HCT116 (cell line): Measurements from ENCODE around the gene IL10.

Experiments
- CEBPB ChIP-seq: IDR thresholded peaks from 2 replicates; pipeline ENCODE4 v1.6.1; 2012; ENCODE audit warnings: low read depth
- CTCF ChIP-seq, 3 experiments: fragments of 200-600 bp in 1 of 3; sonication (generic) in 1 of 3; IDR thresholded peaks in 2 of 3; conservative IDR thresholded peaks in 1 of 3; 2 replicates each; pipeline ENCODE4 v1.5.1; 2012 to 2017; ENCODE audit warnings: low read depth in 2 of 3, low read length in 2 of 3, antibody characterized with exemption in 1 of 3, borderline replicate concordance in 1 of 3, control low read depth in 1 of 3, mild to moderate bottlenecking in 1 of 3, mixed read lengths in 1 of 3, mixed run types in 1 of 3, moderate library complexity in 1 of 3; ENCODE audit not compliant: insufficient read depth in 1 of 3
- EGR1 ChIP-seq: IDR thresholded peaks from 2 replicates; pipeline ENCODE4 v1.6.1; 2012; ENCODE audit warnings: low read depth
- EZH2phosphoT487 ChIP-seq: fragments of 200-600 bp; IDR thresholded peaks from 2 replicates; pipeline ENCODE4 v1.6.1; 2018; ENCODE audit warnings: antibody characterized with exemption, borderline replicate concordance
- JUND ChIP-seq: IDR thresholded peaks from 2 replicates; pipeline ENCODE4 v1.6.1; 2012
- MAX ChIP-seq: IDR thresholded peaks from 2 replicates; pipeline ENCODE4 v1.6.1; 2012
- POLR2A ChIP-seq: IDR thresholded peaks from 2 replicates; pipeline ENCODE4 v1.7.0; 2011; ENCODE audit warnings: borderline replicate concordance; ENCODE audit not compliant: insufficient read depth, insufficient read length; ENCODE audit errors: extremely low read depth
- REST ChIP-seq: IDR thresholded peaks from 2 replicates; pipeline ENCODE4 v1.6.1; 2012; ENCODE audit warnings: low read depth

GRCh38 chr1:206727981-206728696 lies 44.2 kb downstream of the IL10 start:
- TF ChIP-seq POLR2A = no peak
- TF ChIP-seq CEBPB = no peak
- no peak for TF ChIP-seq REST
- no peak for TF ChIP-seq MAX
- TF ChIP-seq CTCF (IDR thresholded peaks at IDR 0.05 in 2 of 3, conservative IDR thresholded peaks at IDR 0.05 in 1 of 3; ENCODE audit: borderline replicate concordance in 1 of 3, insufficient read depth in 1 of 3, low read depth in 2 of 3, low read length in 2 of 3) = no peak
- no peak for TF ChIP-seq EZH2phosphoT487
- TF ChIP-seq JUND = no peak
- TF ChIP-seq EGR1 = no peak
